Measurements from ENCODE around the gene DNAJC27. TPM values are rescaled to one million over a fixed set of nuclear protein-coding genes. Genes with fewer than 3 reads are reported as not detected.

DNAJC27 gene
- total RNA-seq, 1 experiment from 2014 or later, result 5.1 TPM

GRCh38 chr2:24955921-24956320 lies 15.8 kb downstream of the DNAJC27 start:
- TF ChIP-seq CTCF (IDR thresholded peaks at IDR 0.05; ENCODE audit: insufficient read depth in 1 of 2, low read depth in 1 of 2, low read length in 1 of 2, severe bottlenecking in 1 of 2, unreplicated experiment in 1 of 2), result no peak
- H3K4me1 ChIP-seq, result no peaks in the 10 kb centered on the region
- H3K27me3 ChIP-seq (replicated peaks; ENCODE audit: control insufficient read depth, insufficient read depth, low read length), result no peaks in the 10 kb centered on the region
- ChIA-PET POLR2A (no interaction called here), CTCF (no interaction called here)
- BruUV-seq (replicated peaks), result no TSS peak
- Mint-ChIP-seq H3K36me3 (ENCODE audit: insufficient read depth, unreplicated experiment) (peaks cover 40% of the 10 kb centered on the region), H3K27ac (ENCODE audit: unreplicated experiment) (no peak overlapping the region), H3K4me3 (ENCODE audit: unreplicated experiment) (no peak overlapping the region), H3K27me3 (ENCODE audit: insufficient read depth, unreplicated experiment) (no peaks in the 10 kb centered on the region), H3K9me3 (ENCODE audit: unreplicated experiment) (peaks cover 8% of the 10 kb centered on the region), H3K4me1 (ENCODE audit: low read depth, unreplicated experiment) (no peaks in the 10 kb centered on the region)
- H3K36me3 ChIP-seq (ENCODE audit: control insufficient read depth, insufficient read depth, low read length), result peaks cover 2% of the 10 kb centered on the region; the same call in 1 of the 2 replicates
- DNase-seq, result no peak
- H3K4me3 ChIP-seq (ENCODE audit: low read depth, low read length), result no peak overlapping the region
- H3K9me3 ChIP-seq, result peaks cover 7% of the 10 kb centered on the region; the same call in 1 of the 2 replicates
- intact Hi-C loops (cut with micrococcal nuclease; ENCODE audit: unreplicated experiment), result no loop called here

- H3K4me1 ChIP-seq, result no peaks in the 10 kb centered on the region
- H3K4me3 Mint-ChIP-seq (ENCODE audit: unreplicated experiment), result no peak overlapping the region
- peaks cover 2% of the 10 kb centered on the region; the same call in 1 of the 2 replicates for H3K36me3 ChIP-seq (ENCODE audit: control insufficient read depth, insufficient read depth, low read length)
- ChIA-PET CTCF (no interaction called here), POLR2A (interaction anchor here (0.5 kb wide), 1 partner anchor 15 kb away, joined by 4 read pairs; no protein-coding TSS in a partner anchor)
- intact Hi-C loops (cut with micrococcal nuclease; ENCODE audit: unreplicated experiment), result no loop called here
- no peaks in the 10 kb centered on the region for H3K4me1 Mint-ChIP-seq (ENCODE audit: low read depth, unreplicated experiment)
- TF ChIP-seq CTCF (IDR thresholded peaks at IDR 0.05; ENCODE audit: insufficient read depth in 1 of 2, low read depth in 1 of 2, low read length in 1 of 2, severe bottlenecking in 1 of 2, unreplicated experiment in 1 of 2), result no peak
- no peaks in the 10 kb centered on the region for H3K27me3 ChIP-seq (replicated peaks; ENCODE audit: control insufficient read depth, insufficient read depth, low read length)
- H3K9me3 ChIP-seq, result peaks cover 7% of the 10 kb centered on the region; the same call in 1 of the 2 replicates
- no peak for DNase-seq
- no peak overlapping the region for H3K4me3 ChIP-seq (ENCODE audit: low read depth, low read length)
- no peaks in the 10 kb centered on the region for H3K27me3 Mint-ChIP-seq (ENCODE audit: insufficient read depth, unreplicated experiment)
- H3K36me3 Mint-ChIP-seq (ENCODE audit: insufficient read depth, unreplicated experiment), result peaks cover 40% of the 10 kb centered on the region
- H3K9me3 Mint-ChIP-seq (ENCODE audit: unreplicated experiment), result peaks cover 8% of the 10 kb centered on the region
- no peak overlapping the region for H3K27ac Mint-ChIP-seq (ENCODE audit: unreplicated experiment)
- no TSS peak for BruUV-seq (replicated peaks)
These were observed 16.5 kb downstream of the DNAJC27 start for GRCh38 chr2:24955232-24955631.

- H3K36me3 ChIP-seq (ENCODE audit: control insufficient read depth, insufficient read depth, low read length), result peaks cover 1% of the 10 kb centered on the region; the same call in 1 of the 2 replicates
- no peak for TF ChIP-seq CTCF (IDR thresholded peaks at IDR 0.05; ENCODE audit: insufficient read depth in 1 of 2, low read depth in 1 of 2, low read length in 1 of 2, severe bottlenecking in 1 of 2, unreplicated experiment in 1 of 2)
- no peaks in the 10 kb centered on the region for H3K4me1 ChIP-seq
- H3K27me3 ChIP-seq (replicated peaks; ENCODE audit: control insufficient read depth, insufficient read depth, low read length), result no peaks in the 10 kb centered on the region
- BruUV-seq (replicated peaks), result no TSS peak
- Mint-ChIP-seq H3K27me3 (ENCODE audit: insufficient read depth, unreplicated experiment) (no peaks in the 10 kb centered on the region), H3K36me3 (ENCODE audit: insufficient read depth, unreplicated experiment) (peaks cover 18% of the 10 kb centered on the region), H3K27ac (ENCODE audit: unreplicated experiment) (no peak overlapping the region), H3K4me1 (ENCODE audit: low read depth, unreplicated experiment) (no peaks in the 10 kb centered on the region), H3K4me3 (ENCODE audit: unreplicated experiment) (no peak overlapping the region), H3K9me3 (ENCODE audit: unreplicated experiment) (peaks cover 3% of the 10 kb centered on the region)
- H3K9me3 ChIP-seq, result peaks cover 4% of the 10 kb centered on the region; the same call in 1 of the 2 replicates
- POLR2A ChIA-PET, result no interaction called here
- CTCF ChIA-PET, result no interaction called here
- DNase-seq, result no peak
- no peak overlapping the region for H3K4me3 ChIP-seq (ENCODE audit: low read depth, low read length)
- intact Hi-C loops (cut with micrococcal nuclease; ENCODE audit: unreplicated experiment), result no loop called here
These were observed 21.7 kb downstream of the DNAJC27 start for GRCh38 chr2:24950102-24950501.

Data from Caco-2 (cell line).